Measurements from ENCODE around the gene ASNSD1. TPM values are rescaled to one million over a fixed set of nuclear protein-coding genes. Genes with fewer than 3 reads are reported as not detected.

ASNSD1 gene
- total and polyA plus RNA-seq, 2 of the 13 experiments (the other 11 are each of a cell fraction or from before 2014, with no cell fraction given), result 35.1 to 96.6 TPM

DNA sequence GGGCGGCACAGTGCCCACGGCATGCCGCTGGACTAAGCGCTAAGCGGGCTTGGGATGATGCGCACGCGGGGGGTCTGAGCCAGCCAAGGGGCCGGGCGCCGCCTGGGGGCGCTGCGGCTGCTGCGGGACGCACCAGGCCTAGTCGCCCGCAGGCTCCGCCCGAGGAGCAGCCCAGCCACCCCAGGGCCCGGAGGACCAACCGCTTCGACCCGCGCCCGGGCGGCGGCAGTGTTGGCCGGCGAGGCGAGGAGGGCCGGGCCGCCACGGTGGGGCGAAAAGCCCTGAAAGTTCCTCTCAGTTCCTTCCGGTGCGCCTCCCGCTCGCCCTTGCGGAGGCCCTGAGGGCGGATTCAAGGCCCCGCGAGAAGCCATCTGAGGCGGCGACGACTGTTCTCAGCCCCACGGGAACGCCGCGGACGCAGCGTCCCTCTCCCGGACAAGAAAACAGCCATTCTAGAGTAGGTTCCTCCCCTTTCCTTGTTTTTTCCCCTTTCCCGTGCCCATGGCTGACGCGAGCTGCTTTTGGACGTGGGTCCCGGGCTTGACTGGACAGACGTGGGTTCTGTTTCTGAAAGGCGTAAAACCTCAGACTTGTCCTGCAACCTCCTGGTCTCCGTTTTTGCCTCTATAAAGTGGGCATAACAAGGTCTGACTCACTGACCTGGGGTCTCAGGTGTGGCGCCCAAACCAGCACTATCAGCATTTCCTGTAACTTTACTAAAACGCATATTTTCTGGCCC is 13.3 kb downstream of the ASNSD1 start, which contains the start of gene ANKAR (continued):
- TF ChIP-seq, protein P1, sequence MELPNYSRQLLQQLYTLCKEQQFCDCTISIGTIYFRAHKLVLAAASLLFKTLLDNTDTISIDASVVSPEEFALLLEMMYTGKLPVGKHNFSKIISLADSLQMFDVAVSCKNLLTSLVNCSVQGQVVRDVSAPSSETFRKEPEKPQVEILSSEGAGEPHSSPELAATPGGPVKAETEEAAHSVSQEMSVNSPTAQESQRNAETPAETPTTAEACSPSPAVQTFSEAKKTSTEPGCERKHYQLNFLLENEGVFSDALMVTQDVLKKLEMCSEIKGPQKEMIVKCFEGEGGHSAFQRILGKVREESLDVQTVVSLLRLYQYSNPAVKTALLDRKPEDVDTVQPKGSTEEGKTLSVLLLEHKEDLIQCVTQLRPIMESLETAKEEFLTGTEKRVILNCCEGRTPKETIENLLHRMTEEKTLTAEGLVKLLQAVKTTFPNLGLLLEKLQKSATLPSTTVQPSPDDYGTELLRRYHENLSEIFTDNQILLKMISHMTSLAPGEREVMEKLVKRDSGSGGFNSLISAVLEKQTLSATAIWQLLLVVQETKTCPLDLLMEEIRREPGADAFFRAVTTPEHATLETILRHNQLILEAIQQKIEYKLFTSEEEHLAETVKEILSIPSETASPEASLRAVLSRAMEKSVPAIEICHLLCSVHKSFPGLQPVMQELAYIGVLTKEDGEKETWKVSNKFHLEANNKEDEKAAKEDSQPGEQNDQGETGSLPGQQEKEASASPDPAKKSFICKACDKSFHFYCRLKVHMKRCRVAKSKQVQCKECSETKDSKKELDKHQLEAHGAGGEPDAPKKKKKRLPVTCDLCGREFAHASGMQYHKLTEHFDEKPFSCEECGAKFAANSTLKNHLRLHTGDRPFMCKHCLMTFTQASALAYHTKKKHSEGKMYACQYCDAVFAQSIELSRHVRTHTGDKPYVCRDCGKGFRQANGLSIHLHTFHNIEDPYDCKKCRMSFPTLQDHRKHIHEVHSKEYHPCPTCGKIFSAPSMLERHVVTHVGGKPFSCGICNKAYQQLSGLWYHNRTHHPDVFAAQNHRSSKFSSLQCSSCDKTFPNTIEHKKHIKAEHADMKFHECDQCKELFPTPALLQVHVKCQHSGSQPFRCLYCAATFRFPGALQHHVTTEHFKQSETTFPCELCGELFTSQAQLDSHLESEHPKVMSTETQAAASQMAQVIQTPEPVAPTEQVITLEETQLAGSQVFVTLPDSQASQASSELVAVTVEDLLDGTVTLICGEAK (IDR thresholded peaks at IDR 0.05), result no peak
- TF ChIP-seq, protein P1 (CRISPR knock-in tag; IDR thresholded peaks at IDR 0.05), result peak; percentile 95
- TF ChIP-seq, protein P2, sequence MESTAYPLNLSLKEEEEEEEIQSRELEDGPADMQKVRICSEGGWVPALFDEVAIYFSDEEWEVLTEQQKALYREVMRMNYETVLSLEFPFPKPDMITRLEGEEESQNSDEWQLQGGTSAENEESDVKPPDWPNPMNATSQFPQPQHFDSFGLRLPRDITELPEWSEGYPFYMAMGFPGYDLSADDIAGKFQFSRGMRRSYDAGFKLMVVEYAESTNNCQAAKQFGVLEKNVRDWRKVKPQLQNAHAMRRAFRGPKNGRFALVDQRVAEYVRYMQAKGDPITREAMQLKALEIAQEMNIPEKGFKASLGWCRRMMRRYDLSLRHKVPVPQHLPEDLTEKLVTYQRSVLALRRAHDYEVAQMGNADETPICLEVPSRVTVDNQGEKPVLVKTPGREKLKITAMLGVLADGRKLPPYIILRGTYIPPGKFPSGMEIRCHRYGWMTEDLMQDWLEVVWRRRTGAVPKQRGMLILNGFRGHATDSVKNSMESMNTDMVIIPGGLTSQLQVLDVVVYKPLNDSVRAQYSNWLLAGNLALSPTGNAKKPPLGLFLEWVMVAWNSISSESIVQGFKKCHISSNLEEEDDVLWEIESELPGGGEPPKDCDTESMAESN (CRISPR knock-in tag; conservative IDR thresholded peaks at IDR 0.05), result peak; percentile 98
- TF ChIP-seq NONO (IDR thresholded peaks at IDR 0.05), result no peak
- peak; percentile 98 for TF ChIP-seq NONO (CRISPR knock-in tag; conservative IDR thresholded peaks at IDR 0.05)
- TF ChIP-seq ZNF598 (CRISPR knock-in tag; IDR thresholded peaks at IDR 0.05; ENCODE audit: borderline replicate concordance), result peak; percentile 86; the same call in 1 of the 2 replicates
- TF ChIP-seq MBD4 (IDR thresholded peaks at IDR 0.05; ENCODE audit: borderline replicate concordance, low read length), result no peak
- TF ChIP-seq, protein P3, sequence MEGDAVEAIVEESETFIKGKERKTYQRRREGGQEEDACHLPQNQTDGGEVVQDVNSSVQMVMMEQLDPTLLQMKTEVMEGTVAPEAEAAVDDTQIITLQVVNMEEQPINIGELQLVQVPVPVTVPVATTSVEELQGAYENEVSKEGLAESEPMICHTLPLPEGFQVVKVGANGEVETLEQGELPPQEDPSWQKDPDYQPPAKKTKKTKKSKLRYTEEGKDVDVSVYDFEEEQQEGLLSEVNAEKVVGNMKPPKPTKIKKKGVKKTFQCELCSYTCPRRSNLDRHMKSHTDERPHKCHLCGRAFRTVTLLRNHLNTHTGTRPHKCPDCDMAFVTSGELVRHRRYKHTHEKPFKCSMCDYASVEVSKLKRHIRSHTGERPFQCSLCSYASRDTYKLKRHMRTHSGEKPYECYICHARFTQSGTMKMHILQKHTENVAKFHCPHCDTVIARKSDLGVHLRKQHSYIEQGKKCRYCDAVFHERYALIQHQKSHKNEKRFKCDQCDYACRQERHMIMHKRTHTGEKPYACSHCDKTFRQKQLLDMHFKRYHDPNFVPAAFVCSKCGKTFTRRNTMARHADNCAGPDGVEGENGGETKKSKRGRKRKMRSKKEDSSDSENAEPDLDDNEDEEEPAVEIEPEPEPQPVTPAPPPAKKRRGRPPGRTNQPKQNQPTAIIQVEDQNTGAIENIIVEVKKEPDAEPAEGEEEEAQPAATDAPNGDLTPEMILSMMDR (CRISPR knock-in tag; IDR thresholded peaks at IDR 0.05), result peak; percentile 94
- TF ChIP-seq, protein P4, sequence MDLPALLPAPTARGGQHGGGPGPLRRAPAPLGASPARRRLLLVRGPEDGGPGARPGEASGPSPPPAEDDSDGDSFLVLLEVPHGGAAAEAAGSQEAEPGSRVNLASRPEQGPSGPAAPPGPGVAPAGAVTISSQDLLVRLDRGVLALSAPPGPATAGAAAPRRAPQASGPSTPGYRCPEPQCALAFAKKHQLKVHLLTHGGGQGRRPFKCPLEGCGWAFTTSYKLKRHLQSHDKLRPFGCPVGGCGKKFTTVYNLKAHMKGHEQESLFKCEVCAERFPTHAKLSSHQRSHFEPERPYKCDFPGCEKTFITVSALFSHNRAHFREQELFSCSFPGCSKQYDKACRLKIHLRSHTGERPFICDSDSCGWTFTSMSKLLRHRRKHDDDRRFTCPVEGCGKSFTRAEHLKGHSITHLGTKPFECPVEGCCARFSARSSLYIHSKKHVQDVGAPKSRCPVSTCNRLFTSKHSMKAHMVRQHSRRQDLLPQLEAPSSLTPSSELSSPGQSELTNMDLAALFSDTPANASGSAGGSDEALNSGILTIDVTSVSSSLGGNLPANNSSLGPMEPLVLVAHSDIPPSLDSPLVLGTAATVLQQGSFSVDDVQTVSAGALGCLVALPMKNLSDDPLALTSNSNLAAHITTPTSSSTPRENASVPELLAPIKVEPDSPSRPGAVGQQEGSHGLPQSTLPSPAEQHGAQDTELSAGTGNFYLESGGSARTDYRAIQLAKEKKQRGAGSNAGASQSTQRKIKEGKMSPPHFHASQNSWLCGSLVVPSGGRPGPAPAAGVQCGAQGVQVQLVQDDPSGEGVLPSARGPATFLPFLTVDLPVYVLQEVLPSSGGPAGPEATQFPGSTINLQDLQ (CRISPR knock-in tag; IDR thresholded peaks at IDR 0.05), result peak; percentile 96
- peak; percentile 95 for TF ChIP-seq ZC3H13 (CRISPR knock-in tag; IDR thresholded peaks at IDR 0.05)
- TF ChIP-seq ATF1 (CRISPR knock-in tag; IDR thresholded peaks at IDR 0.05), result no peak
- TF ChIP-seq SAFB2 (CRISPR knock-in tag; IDR thresholded peaks at IDR 0.05; ENCODE audit: borderline replicate concordance, low read depth), result peak; percentile 95
- TF ChIP-seq ARNTL (CRISPR knock-in tag; IDR thresholded peaks at IDR 0.05), result peak; percentile 83
- peak; percentile 94; the same call in 1 of the 2 replicates for TF ChIP-seq ZNF30 (CRISPR knock-in tag; IDR thresholded peaks at IDR 0.05)

Measured in HepG2 (cell line).